Calu3 (cell line): ENCODE measurements around the gene CD320. TPM values are rescaled to one million over a fixed set of nuclear protein-coding genes. Genes with fewer than 3 reads are reported as not detected.

ENCODE experiments used
- BruUV-seq: library from RNA; stranded (reverse); fragments of 400-500 nt; replicated peaks from 2 replicates; lab custom pipeline; 2021; lab: Mats Ljungman, UMichigan
- CTCF ChIA-PET: fragments of 300-600 bp; sonication (Branson Sonifier 250); formaldehyde crosslinking; loops from one replicate; lab custom pipeline; 2022; ENCODE audit warnings: antibody characterized with exemption; lab: Charles Lee
- DNase-seq: peaks from one replicate; pipeline ENCODE4 v3.0.0; 2022
- H3K27ac Mint-ChIP-seq: one replicate; pipeline ENCODE4 v1.8.0; 2022; ENCODE audit warnings: mixed read lengths; ENCODE audit not compliant: unreplicated experiment
- H3K27me3 Mint-ChIP-seq: one replicate; pipeline ENCODE4 v1.8.0; 2022; ENCODE audit warnings: mixed read lengths; ENCODE audit not compliant: unreplicated experiment
- H3K36me3 Mint-ChIP-seq: one replicate; pipeline ENCODE4 v1.8.0; 2022; ENCODE audit warnings: mild to moderate bottlenecking, moderate library complexity, mixed read lengths; ENCODE audit not compliant: insufficient read depth, unreplicated experiment
- H3K4me1 Mint-ChIP-seq: one replicate; pipeline ENCODE4 v1.8.0; 2022; ENCODE audit warnings: mild to moderate bottlenecking, low read depth, mixed read lengths; ENCODE audit not compliant: unreplicated experiment
- H3K4me3 Mint-ChIP-seq: one replicate; pipeline ENCODE4 v1.8.0; 2022; ENCODE audit warnings: mild to moderate bottlenecking, low read depth, moderate library complexity, mixed read lengths; ENCODE audit not compliant: unreplicated experiment
- H3K9me3 Mint-ChIP-seq: one replicate; pipeline ENCODE4 v1.8.0; 2022; ENCODE audit warnings: low read depth, mixed read lengths; ENCODE audit not compliant: unreplicated experiment
- CTCF ChIP-seq: fragments of 200-600 bp; IDR thresholded peaks from one replicate; pipeline ENCODE4 v1.8.0; 2022; ENCODE audit warnings: antibody characterized with exemption; ENCODE audit not compliant: unreplicated experiment
- intact Hi-C: fragments of 100-400 bp; cut with micrococcal nuclease; formaldehyde crosslinking; loops from one replicate; pipeline ENCODE4 v1.10.0; 2022; ENCODE audit not compliant: unreplicated experiment
- total RNA-seq: library from RNA; stranded (reverse); gene quantifications from 2 replicates; pipeline ENCODE4 v1.2.3, GENCODE V29; 2022

The CD320 gene
- total RNA-seq, 1 experiment from 2014 or later = 54.0 TPM

DNA sequence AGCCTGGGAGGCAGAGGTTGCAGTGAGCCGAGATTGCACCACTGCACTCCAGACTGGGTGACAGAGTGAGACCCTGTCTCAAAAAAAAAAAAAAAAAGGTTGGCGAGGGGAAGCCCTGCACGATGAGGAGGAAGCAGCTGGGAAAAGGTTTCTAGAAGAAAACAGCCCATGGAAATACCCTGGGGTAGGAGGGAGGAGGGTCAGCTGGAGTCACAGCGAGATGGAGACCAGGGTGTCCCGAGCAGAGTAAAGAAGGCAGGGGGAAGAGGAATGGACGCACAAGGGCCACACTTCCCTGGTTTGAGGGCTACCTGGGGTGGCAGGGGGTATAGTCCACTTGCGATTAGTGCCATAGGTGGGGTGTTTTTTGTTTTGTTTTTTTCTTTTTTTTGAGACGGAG lies 28.5 kb upstream of the CD320 start:
- TF ChIP-seq CTCF = no peak
- no TSS peak for BruUV-seq
- no peaks in the 10 kb centered on the region for H3K9me3 Mint-ChIP-seq
- H3K27me3 Mint-ChIP-seq = peaks cover 22% of the 10 kb centered on the region
- no peaks in the 10 kb centered on the region for H3K4me1 Mint-ChIP-seq
- H3K36me3 Mint-ChIP-seq = peaks cover 5% of the 10 kb centered on the region
- H3K4me3 Mint-ChIP-seq = no peak overlapping the region
- DNase-seq = no peak
- no peak overlapping the region for H3K27ac Mint-ChIP-seq
- CTCF ChIA-PET = interaction anchor here (0.7 to 0.9 kb wide), 2 partner anchors 31 to 105 kb away, joined by 3 to 4 read pairs; no protein-coding TSS in a partner anchor
- intact Hi-C loops = no loop called here

GRCh38 chr19:8336072-8336569 lies 28.0 kb upstream of the CD320 start:
- no TSS peak for BruUV-seq
- no peak for DNase-seq
- CTCF ChIA-PET = interaction anchor here (0.7 to 1.0 kb wide), 3 partner anchors 18 to 105 kb away, joined by 3 to 4 read pairs (median 3); no protein-coding TSS in a partner anchor
- intact Hi-C loops = no loop called here
- TF ChIP-seq CTCF = no peak
- Mint-ChIP-seq H3K9me3 (no peaks in the 10 kb centered on the region), H3K27me3 (peaks cover 22% of the 10 kb centered on the region), H3K4me1 (no peaks in the 10 kb centered on the region), H3K27ac (no peak overlapping the region), H3K4me3 (no peak overlapping the region), H3K36me3 (peaks cover 5% of the 10 kb centered on the region)

GRCh38 chr19:8335343-8336071 lies 27.3 kb upstream of the CD320 start:
- Mint-ChIP-seq H3K36me3 (peaks cover 5% of the 10 kb centered on the region), H3K27ac (no peak overlapping the region), H3K9me3 (no peaks in the 10 kb centered on the region), H3K27me3 (peaks cover 18% of the 10 kb centered on the region), H3K4me1 (no peaks in the 10 kb centered on the region), H3K4me3 (peak overlapping the region; percentile 50)
- CTCF ChIA-PET = interaction anchor here (1.0 kb wide), 1 partner anchor 18 kb away, joined by 3 read pairs; no protein-coding TSS in a partner anchor
- peak; percentile 27 for TF ChIP-seq CTCF
- peak; percentile 51 for DNase-seq
- intact Hi-C loops = no loop called here
- no TSS peak for BruUV-seq

DNA sequence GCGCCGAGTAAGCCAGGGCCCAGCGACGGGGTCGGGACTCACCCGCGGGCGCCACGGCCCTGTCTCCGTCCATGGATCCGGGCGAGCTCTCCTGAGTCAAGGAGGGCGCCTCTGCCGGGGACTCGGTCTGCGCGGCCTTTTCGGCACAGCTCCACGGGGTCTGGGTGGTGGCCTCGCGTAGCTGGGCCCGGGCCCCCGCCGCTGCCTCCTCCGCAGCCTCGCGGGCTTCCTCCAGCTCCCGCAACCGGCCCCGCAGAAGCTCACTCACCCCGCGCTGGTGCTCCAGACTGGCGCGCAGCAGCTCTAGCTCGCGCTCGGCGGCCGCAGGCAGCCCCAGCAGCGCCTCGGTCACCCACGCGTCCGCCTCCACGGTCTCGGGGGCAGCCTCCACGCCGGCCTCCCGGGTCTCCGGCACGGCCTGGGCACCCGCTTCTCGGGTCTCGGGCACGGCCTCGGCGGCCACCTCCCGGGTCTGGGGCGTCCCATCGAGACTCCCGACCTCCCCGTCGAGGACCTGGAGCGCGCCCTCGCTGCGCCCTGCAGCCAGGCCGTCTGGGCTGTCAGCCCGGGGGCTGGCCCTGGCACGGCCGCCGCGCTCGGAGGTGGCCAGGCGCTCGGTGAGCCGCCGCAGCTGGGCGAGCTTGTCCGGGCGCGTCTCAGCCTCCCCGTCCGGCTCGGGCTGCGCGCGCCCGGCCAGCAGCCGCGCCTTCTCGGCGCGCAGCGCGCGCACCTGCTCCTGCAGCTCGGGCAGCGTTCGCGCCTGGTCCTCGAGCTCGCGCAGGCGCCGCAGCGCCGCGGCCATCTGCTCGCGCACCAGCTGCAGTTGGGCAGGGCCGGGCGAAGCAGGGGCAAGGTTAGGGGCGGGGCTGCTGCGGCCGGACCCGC lies 26.5 kb upstream of the CD320 start:
- Mint-ChIP-seq H3K9me3 (no peaks in the 10 kb centered on the region), H3K36me3 (peaks cover 5% of the 10 kb centered on the region), H3K27me3 (peaks cover 18% of the 10 kb centered on the region), H3K27ac (no peak overlapping the region), H3K4me3 (peak overlapping the region; percentile 50), H3K4me1 (no peaks in the 10 kb centered on the region)
- BruUV-seq = no TSS peak
- intact Hi-C loops = no loop called here
- CTCF ChIA-PET = interaction anchor here (1.0 kb wide), 1 partner anchor 19 kb away, joined by 3 read pairs; no protein-coding TSS in a partner anchor
- DNase-seq = peak; percentile 68
- no peak for TF ChIP-seq CTCF
